MM.1S (cell line): Measurements from ENCODE around the gene ESPL1.

Source experiments
- DNase-seq: peaks from one replicate; pipeline ENCODE4 v3.0.0-alpha.2; 2015
- H2AFZ ChIP-seq: fragments of 300-600 bp; sonication (generic); 2 replicates; pipeline ENCODE4 v1.6.0; 2016; ENCODE audit warnings: antibody characterized with exemption, low read length
- H3F3A ChIP-seq: fragments of 300-600 bp; sonication (generic); 2 replicates; pipeline ENCODE4 v1.6.1; 2016; ENCODE audit warnings: mild to moderate bottlenecking, antibody characterized with exemption, low read length, moderate library complexity, mixed read lengths; ENCODE audit not compliant: insufficient read depth
- H3K27ac ChIP-seq: fragments of 300-600 bp; sonication (generic); 2 replicates; pipeline ENCODE4 v1.5.1; 2016; ENCODE audit warnings: mild to moderate bottlenecking, low read length
- H3K27me3 ChIP-seq: fragments of 300-600 bp; sonication (generic); replicated peaks from 2 replicates; pipeline ENCODE4 v1.6.0; 2016; ENCODE audit warnings: low read length; ENCODE audit not compliant: insufficient read depth
- H3K36me3 ChIP-seq: fragments of 300-600 bp; sonication (generic); replicated peaks from 2 replicates; pipeline ENCODE4 v1.6.1; 2016; ENCODE audit warnings: mild to moderate bottlenecking, low read length, mixed read lengths; ENCODE audit not compliant: insufficient read depth
- H3K4me1 ChIP-seq: fragments of 300-600 bp; sonication (generic); 2 replicates; pipeline ENCODE4 v1.6.1; 2016; ENCODE audit warnings: low read length, mixed read lengths
- H3K4me2 ChIP-seq: fragments of 300-600 bp; sonication (generic); 2 replicates; pipeline ENCODE4 v1.6.0; 2016; ENCODE audit warnings: low read depth, low read length
- H3K4me3 ChIP-seq: fragments of 300-600 bp; sonication (generic); 2 replicates; pipeline ENCODE4 v1.5.1; 2016; ENCODE audit warnings: low read length, mixed read lengths
- H3K79me2 ChIP-seq: fragments of 300-600 bp; sonication (generic); 2 replicates; pipeline ENCODE4 v1.6.1; 2016; ENCODE audit warnings: mixed run types, low read length, mixed read lengths
- H3K9ac ChIP-seq: fragments of 300-600 bp; sonication (generic); 2 replicates; pipeline ENCODE4 v1.6.1; 2016; ENCODE audit warnings: low read length, mixed read lengths
- H3K9me2 ChIP-seq: fragments of 300-600 bp; sonication (generic); replicated peaks from 2 replicates; pipeline ENCODE4 v1.6.1; 2016; ENCODE audit warnings: mild to moderate bottlenecking, low read length, mixed read lengths; ENCODE audit not compliant: insufficient read depth
- H3K9me3 ChIP-seq: fragments of 300-600 bp; sonication (generic); replicated peaks from 2 replicates; pipeline ENCODE4 v1.6.1; 2016; ENCODE audit warnings: mild to moderate bottlenecking, low read length, mixed read lengths; ENCODE audit not compliant: insufficient read depth
- H4K20me1 ChIP-seq: fragments of 300-600 bp; sonication (generic); 2 replicates; pipeline ENCODE4 v1.6.1; 2016; ENCODE audit warnings: mild to moderate bottlenecking, low read length, moderate library complexity, mixed read lengths; ENCODE audit not compliant: insufficient read depth
- CTCF ChIP-seq: fragments of 300-600 bp; sonication (generic); IDR thresholded peaks from 2 replicates; pipeline ENCODE4 v1.5.1; 2016; ENCODE audit warnings: antibody characterized with exemption, low read length, mixed read lengths
- EZH2 ChIP-seq: fragments of 300-600 bp; sonication (generic); optimal IDR thresholded peaks from 2 replicates; pipeline ENCODE3; 2017; ENCODE audit warnings: low read depth, mild to moderate bottlenecking, antibody characterized with exemption, low read length, mixed read lengths
- EZH2phosphoT487 ChIP-seq: fragments of 300-600 bp; sonication (generic); IDR thresholded peaks from 2 replicates; pipeline ENCODE4 v1.6.1; 2018; ENCODE audit warnings: antibody characterized with exemption, low read length

Gene ESPL1

GRCh38 chr12:53222170-53222721 is 45.9 kb upstream of the ESPL1 start:
- Histone ChIP-seq H2AFZ (no peak overlapping the region), H3K9me3 (no peaks in the 10 kb centered on the region), H3K9ac (peak overlapping the region; percentile 38; the same call in 1 of the 2 replicates), H3K4me3 (peak overlapping the region; percentile 41; the same call in 1 of the 2 replicates), H3F3A (peaks cover 16% of the 10 kb centered on the region), H3K79me2 (peaks cover 22% of the 10 kb centered on the region), H3K4me1 (peaks cover 12% of the 10 kb centered on the region), H3K36me3 (no peaks in the 10 kb centered on the region), H3K27me3 (no peaks in the 10 kb centered on the region), H3K4me2 (peak overlapping the region; percentile 100; the same call in 1 of the 2 replicates), H4K20me1 (no peaks in the 10 kb centered on the region), H3K27ac (no peak overlapping the region; the same call in 1 of the 2 replicates), H3K9me2 (no peaks in the 10 kb centered on the region)
- TF ChIP-seq EZH2, result no peak
- TF ChIP-seq CTCF, result no peak
- TF ChIP-seq EZH2phosphoT487, result no peak
- no peak for DNase-seq

- Histone ChIP-seq H3K9ac (no peak overlapping the region), H4K20me1 (no peaks in the 10 kb centered on the region), H3K9me2 (no peaks in the 10 kb centered on the region), H3K4me1 (peaks cover 12% of the 10 kb centered on the region), H3K27me3 (no peaks in the 10 kb centered on the region), H3K9me3 (no peaks in the 10 kb centered on the region), H3K79me2 (peaks cover 18% of the 10 kb centered on the region), H3K36me3 (no peaks in the 10 kb centered on the region), H3K4me3 (no peak overlapping the region), H3K27ac (no peak overlapping the region), H3K4me2 (no peak overlapping the region), H2AFZ (no peak overlapping the region), H3F3A (peaks cover 16% of the 10 kb centered on the region)
- TF ChIP-seq CTCF, result no peak
- no peak for DNase-seq
These were observed 45.3 kb upstream of the ESPL1 start for GRCh38 chr12:53222806-53223261.

- peaks cover 12% of the 10 kb centered on the region for H3K79me2 ChIP-seq
- H3K36me3 ChIP-seq, result no peaks in the 10 kb centered on the region
- DNase-seq, result no peak
- H2AFZ ChIP-seq, result no peak overlapping the region
- H3K9ac ChIP-seq, result no peak overlapping the region
- no peak overlapping the region for H3K4me2 ChIP-seq
- TF ChIP-seq EZH2phosphoT487 (no peak), EZH2 (no peak), CTCF (no peak)
- no peaks in the 10 kb centered on the region for H3K9me2 ChIP-seq
- H3K27ac ChIP-seq, result no peak overlapping the region
- H3K4me1 ChIP-seq, result peaks cover 12% of the 10 kb centered on the region
- no peak overlapping the region for H3K4me3 ChIP-seq
- no peaks in the 10 kb centered on the region for H4K20me1 ChIP-seq
- peaks cover 16% of the 10 kb centered on the region for H3F3A ChIP-seq
- H3K27me3 ChIP-seq, result no peaks in the 10 kb centered on the region
- H3K9me3 ChIP-seq, result no peaks in the 10 kb centered on the region
These were observed 44.6 kb upstream of the ESPL1 start for GRCh38 chr12:53223389-53224060.
